Measurements from ENCODE around the gene C2CD4C. TPM values are rescaled to one million over a fixed set of nuclear protein-coding genes. Genes with fewer than 3 reads are reported as not detected.

Gene C2CD4C
- total RNA-seq, 1 experiment from 2014 or later: 1.8 TPM

GRCh38 chr19:379796-380195 lies 29.2 kb downstream of the C2CD4C start:
- H3K9me3 ChIP-seq (ENCODE audit: low read depth, low read length, poor library complexity, severe bottlenecking): no peaks in the 10 kb centered on the region
- no TSS peak for BruUV-seq (replicated peaks)
- TF ChIP-seq EZH2 (IDR thresholded peaks at IDR 0.05; ENCODE audit: borderline replicate concordance, low read depth, low read length, poor library complexity, severe bottlenecking) (no peak), CTCF (conservative IDR thresholded peaks at IDR 0.05; ENCODE audit: low read depth, low read length) (no peak)
- H3K4me1 ChIP-seq (ENCODE audit: insufficient read depth, low read length, poor library complexity, severe bottlenecking): no peaks in the 10 kb centered on the region
- ChIA-PET CTCF (no interaction called here), POLR2A (ENCODE audit: low non-redundant PET) (no interaction called here)
- no peak overlapping the region for H3K27ac ChIP-seq (ENCODE audit: low read depth, low read length, poor library complexity, severe bottlenecking)
- H3K4me3 ChIP-seq (ENCODE audit: low read depth, low read length, poor library complexity, severe bottlenecking): no peak overlapping the region
- H3K36me3 ChIP-seq (ENCODE audit: insufficient read depth, low read length, poor library complexity, severe bottlenecking): no peaks in the 10 kb centered on the region
- no peak for DNase-seq (ENCODE audit: low spot score)
- H3K27me3 ChIP-seq (replicated peaks; ENCODE audit: insufficient read depth, low read depth, low read length, poor library complexity): no peaks in the 10 kb centered on the region
- intact Hi-C loops (cut with micrococcal nuclease; ENCODE audit: unreplicated experiment): no loop called here

GRCh38 chr19:378706-379105 lies 30.2 kb downstream of the C2CD4C start:
- intact Hi-C loops (cut with micrococcal nuclease; ENCODE audit: unreplicated experiment): no loop called here
- no peak for DNase-seq (ENCODE audit: low spot score)
- TF ChIP-seq CTCF (conservative IDR thresholded peaks at IDR 0.05; ENCODE audit: low read depth, low read length) (no peak), EZH2 (IDR thresholded peaks at IDR 0.05; ENCODE audit: borderline replicate concordance, low read depth, low read length, poor library complexity, severe bottlenecking) (no peak)
- no peak overlapping the region for H3K27ac ChIP-seq (ENCODE audit: low read depth, low read length, poor library complexity, severe bottlenecking)
- H3K4me3 ChIP-seq (ENCODE audit: low read depth, low read length, poor library complexity, severe bottlenecking): no peak overlapping the region
- H3K36me3 ChIP-seq (ENCODE audit: insufficient read depth, low read length, poor library complexity, severe bottlenecking): no peaks in the 10 kb centered on the region
- no peaks in the 10 kb centered on the region for H3K4me1 ChIP-seq (ENCODE audit: insufficient read depth, low read length, poor library complexity, severe bottlenecking)
- BruUV-seq (replicated peaks): no TSS peak
- ChIA-PET CTCF (no interaction called here), POLR2A (ENCODE audit: low non-redundant PET) (no interaction called here)
- no peaks in the 10 kb centered on the region for H3K9me3 ChIP-seq (ENCODE audit: low read depth, low read length, poor library complexity, severe bottlenecking)
- H3K27me3 ChIP-seq (replicated peaks; ENCODE audit: insufficient read depth, low read depth, low read length, poor library complexity): no peaks in the 10 kb centered on the region

GRCh38 chr19:377801-378581 lies 31.0 kb downstream of the C2CD4C start:
- Histone ChIP-seq H3K36me3 (ENCODE audit: insufficient read depth, low read length, poor library complexity, severe bottlenecking) (no peaks in the 10 kb centered on the region), H3K9me3 (ENCODE audit: low read depth, low read length, poor library complexity, severe bottlenecking) (no peaks in the 10 kb centered on the region), H3K27ac (ENCODE audit: low read depth, low read length, poor library complexity, severe bottlenecking) (no peak overlapping the region), H3K4me1 (ENCODE audit: insufficient read depth, low read length, poor library complexity, severe bottlenecking) (no peaks in the 10 kb centered on the region), H3K4me3 (ENCODE audit: low read depth, low read length, poor library complexity, severe bottlenecking) (no peak overlapping the region), H3K27me3 (replicated peaks; ENCODE audit: insufficient read depth, low read depth, low read length, poor library complexity) (no peaks in the 10 kb centered on the region)
- CTCF ChIA-PET: no interaction called here
- POLR2A ChIA-PET (ENCODE audit: low non-redundant PET): no interaction called here
- TF ChIP-seq EZH2 (IDR thresholded peaks at IDR 0.05; ENCODE audit: borderline replicate concordance, low read depth, low read length, poor library complexity, severe bottlenecking) (no peak), CTCF (conservative IDR thresholded peaks at IDR 0.05; ENCODE audit: low read depth, low read length) (no peak)
- intact Hi-C loops (cut with micrococcal nuclease; ENCODE audit: unreplicated experiment): no loop called here
- no TSS peak for BruUV-seq (replicated peaks)
- no peak for DNase-seq (ENCODE audit: low spot score)

All from A673 (cell line).